HepG2 (cell line): ENCODE results near the gene TPX2. TPM values are rescaled to one million over a fixed set of nuclear protein-coding genes. Genes with fewer than 3 reads are reported as not detected.
A peak's percentile ranks its signal among the peaks of the same experiment; 100 is the strongest.

Experiments used
- AGO1 ChIP-seq: fragments of 200-400 bp; formaldehyde crosslinking; IDR thresholded peaks from 2 replicates; pipeline ENCODE4 v1.6.1; 2017; ENCODE audit warnings: mild to moderate bottlenecking, low read depth, low read length, moderate library complexity; ENCODE audit not compliant: poor library complexity, severe bottlenecking
- ELF3 ChIP-seq: IDR thresholded peaks from 2 replicates; pipeline ENCODE4 v1.6.1; 2016; ENCODE audit warnings: missing genetic modification reagents, missing compliant biosample characterization
- FOXO1 ChIP-seq: sonication (generic); formaldehyde crosslinking; IDR thresholded peaks from 2 replicates; pipeline ENCODE4 v1.4.0; 2020; ENCODE audit warnings: missing genetic modification reagents
- MXD1 ChIP-seq: sonication (generic); formaldehyde crosslinking; IDR thresholded peaks from 2 replicates; pipeline ENCODE4 v1.4.0; 2020; ENCODE audit warnings: mild to moderate bottlenecking, missing genetic modification reagents
- MXI1 ChIP-seq: IDR thresholded peaks from 3 replicates; pipeline ENCODE4 v1.6.1; 2012; ENCODE audit warnings: low read depth, low read length, inconsistent platforms, borderline replicate concordance
- MYC ChIP-seq: sonication (generic); formaldehyde crosslinking; IDR thresholded peaks from 2 replicates; pipeline ENCODE4 v1.9.0; 2021; ENCODE audit warnings: missing genetic modification reagents, borderline replicate concordance
- NFKBIZ ChIP-seq: IDR thresholded peaks from 2 replicates; pipeline ENCODE4 v1.6.1; 2018; ENCODE audit warnings: missing genetic modification reagents, missing compliant biosample characterization
- RBM22 ChIP-seq: fragments of 200-400 bp; formaldehyde crosslinking; optimal IDR thresholded peaks from 2 replicates; pipeline ENCODE3; 2017; ENCODE audit warnings: mild to moderate bottlenecking, low read length, moderate library complexity
- SKI ChIP-seq: fragments of 450-650 bp; IDR thresholded peaks from one replicate; pipeline ENCODE4 v1.6.1; 2018; ENCODE audit warnings: mild to moderate bottlenecking; ENCODE audit not compliant: partially characterized antibody
- SMAD9 ChIP-seq: sonication (generic); formaldehyde crosslinking; IDR thresholded peaks from 2 replicates; pipeline ENCODE4 v1.5.1; 2020; ENCODE audit warnings: mild to moderate bottlenecking, missing genetic modification reagents
- SMYD3 ChIP-seq: sonication (generic); formaldehyde crosslinking; IDR thresholded peaks from 2 replicates; pipeline ENCODE4 v1.8.1; 2023; ENCODE audit warnings: mild to moderate bottlenecking, missing genetic modification reagents
- ZBTB3 ChIP-seq: sonication (generic); formaldehyde crosslinking; IDR thresholded peaks from 2 replicates; pipeline ENCODE4 v1.4.0; 2020; ENCODE audit warnings: low read depth, mild to moderate bottlenecking, moderate library complexity, missing genetic modification reagents, borderline replicate concordance
- ZBTB40 ChIP-seq, 2 experiments: fragments of 450-650 bp in 1 of 2; sonication (generic) in 1 of 2; formaldehyde crosslinking in 1 of 2; IDR thresholded peaks; 2 replicates each; pipeline versions ENCODE4 v1.6.1 to v1.8.0; 2016 to 2022; ENCODE audit warnings: antibody characterized with exemption in 1 of 2, mild to moderate bottlenecking in 1 of 2, missing genetic modification reagents in 1 of 2
- ZNF616 ChIP-seq: sonication (generic); formaldehyde crosslinking; IDR thresholded peaks from 2 replicates; pipeline ENCODE4 v1.5.0; 2020; ENCODE audit warnings: low read depth, mild to moderate bottlenecking, missing genetic modification reagents
- polyA plus RNA-seq, 8 experiments: library from polyadenylated mRNA; depleted of rRNA in 3 of 8; stranded (reverse) in 7 of 8; unstranded in 1 of 8; fragments of >200 nt; fragmentation: Illumina TruSeq in 4 of 8; extraction: Trizol in 4 of 8; gene quantifications; 2 replicates each; pipeline versions ENCODE4 v1.2.1 to v1.2.3, GENCODE V29; 2011 to 2016; ENCODE audit warnings: low read depth in 4 of 8, missing spikeins in 1 of 8, mixed read lengths in 1 of 8; ENCODE audit not compliant: insufficient read depth in 1 of 8
- total RNA-seq, 5 experiments: library from RNA; depleted of rRNA; stranded (reverse); fragments of >200 nt; fragmentation: Illumina TruSeq; extraction: Trizol; gene quantifications; 2 replicates each; pipeline ENCODE4 v1.2.3, GENCODE V29; 2016; ENCODE audit warnings: low read depth in 1 of 5
- TF ChIP-seq, protein P1 (sequence below): sonication (generic); formaldehyde crosslinking; IDR thresholded peaks from 2 replicates; pipeline ENCODE4 v1.4.0; 2020; ENCODE audit warnings: mild to moderate bottlenecking, missing genetic modification reagents
- TF ChIP-seq, protein P2 (sequence below): IDR thresholded peaks from 2 replicates; pipeline ENCODE4 v1.6.1; 2016; ENCODE audit warnings: low read depth, borderline replicate concordance

TPX2 gene
- total and polyA plus RNA-seq, 2 of the 13 experiments (the other 11 are each of a cell fraction or from before 2014, with no cell fraction given): 34.3 to 124 TPM

GRCh38 chr20:31711179-31712111 lies 27.6 kb upstream of the TPX2 start (continued):
- TF ChIP-seq RBM22 (peak; percentile 4), ZBTB3 (no peak), MXD1 (CRISPR knock-in tag) (no peak), SMAD9 (CRISPR knock-in tag) (no peak), ZBTB40 (IDR thresholded peaks at IDR 0.05) (no peak), ZBTB40 (CRISPR knock-in tag; IDR thresholded peaks at IDR 0.05) (no peak), MXI1 (peak; percentile 35; the same call in 1 of the 3 replicates), SMYD3 (CRISPR knock-in tag) (no peak), NFKBIZ (no peak), FOXO1 (CRISPR knock-in tag) (peak; percentile 69; the same call in 1 of the 2 replicates), SKI (peak; percentile 61), ZNF616 (no peak), ELF3 (CRISPR knock-in tag) (peak; percentile 54; the same call in 1 of the 2 replicates), MYC (CRISPR knock-in tag) (no peak), AGO1 (no peak)
- TF ChIP-seq, protein P1, sequence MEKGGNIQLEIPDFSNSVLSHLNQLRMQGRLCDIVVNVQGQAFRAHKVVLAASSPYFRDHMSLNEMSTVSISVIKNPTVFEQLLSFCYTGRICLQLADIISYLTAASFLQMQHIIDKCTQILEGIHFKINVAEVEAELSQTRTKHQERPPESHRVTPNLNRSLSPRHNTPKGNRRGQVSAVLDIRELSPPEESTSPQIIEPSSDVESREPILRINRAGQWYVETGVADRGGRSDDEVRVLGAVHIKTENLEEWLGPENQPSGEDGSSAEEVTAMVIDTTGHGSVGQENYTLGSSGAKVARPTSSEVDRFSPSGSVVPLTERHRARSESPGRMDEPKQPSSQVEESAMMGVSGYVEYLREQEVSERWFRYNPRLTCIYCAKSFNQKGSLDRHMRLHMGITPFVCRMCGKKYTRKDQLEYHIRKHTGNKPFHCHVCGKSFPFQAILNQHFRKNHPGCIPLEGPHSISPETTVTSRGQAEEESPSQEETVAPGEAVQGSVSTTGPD (CRISPR knock-in tag): no peak
- TF ChIP-seq, protein P2, sequence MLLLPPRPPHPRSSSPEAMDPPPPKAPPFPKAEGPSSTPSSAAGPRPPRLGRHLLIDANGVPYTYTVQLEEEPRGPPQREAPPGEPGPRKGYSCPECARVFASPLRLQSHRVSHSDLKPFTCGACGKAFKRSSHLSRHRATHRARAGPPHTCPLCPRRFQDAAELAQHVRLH (CRISPR knock-in tag): peak; percentile 61; the same call in 1 of the 2 replicates
